Spleen (tissue), 11 donors: ENCODE data around the gene TPO. TPM values are rescaled to one million over a fixed set of nuclear protein-coding genes. Genes with fewer than 3 reads are reported as not detected.

ENCODE experiments used
- DNase-seq: peaks from one replicate; pipeline ENCODE4 v3.0.0-alpha.2; 2020
- H3K27ac ChIP-seq, 8 donors: fragments of 200-600 bp; sonication (generic) in 7 of 8; 1 replicate in 4 of 8; 2 replicates in 4 of 8; pipeline versions ENCODE4 v1.5.0 to v1.8.0; 2016 to 2021; ENCODE audit warnings: inconsistent platforms in 4 of 8, mild to moderate bottlenecking in 4 of 8, moderate library complexity in 1 of 8
- H3K27me3 ChIP-seq, 7 donors: fragments of 200-600 bp; sonication (generic) in 6 of 7; replicated peaks in 1 of 7; 1 replicate in 4 of 7; 2 replicates in 3 of 7; pipeline versions ENCODE4 v1.5.0 to v1.8.0; 2016 to 2021; ENCODE audit warnings: inconsistent platforms in 3 of 7, mild to moderate bottlenecking in 1 of 7
- H3K36me3 ChIP-seq, 6 donors: fragments of 200-600 bp; sonication (generic) in 5 of 6; 1 replicate in 4 of 6; 2 replicates in 2 of 6; pipeline versions ENCODE4 v1.5.0 to v1.8.0; 2016 to 2021; ENCODE audit warnings: inconsistent platforms in 2 of 6
- H3K4me1 ChIP-seq, 6 donors: fragments of 200-600 bp; sonication (generic) in 5 of 6; 1 replicate in 3 of 6; 2 replicates in 3 of 6; pipeline versions ENCODE4 v1.5.0 to v1.8.0; 2016 to 2021; ENCODE audit warnings: inconsistent platforms in 3 of 6
- H3K4me3 ChIP-seq, 8 donors: fragments of 200-600 bp; sonication (generic) in 7 of 8; 1 replicate in 4 of 8; 2 replicates in 4 of 8; pipeline versions ENCODE4 v1.5.0 to v1.8.0; 2016 to 2021; ENCODE audit warnings: inconsistent platforms in 4 of 8, mild to moderate bottlenecking in 4 of 8, moderate library complexity in 2 of 8
- H3K9me3 ChIP-seq, 8 donors: fragments of 200-600 bp; sonication (generic) in 7 of 8; 1 replicate in 4 of 8; 2 replicates in 4 of 8; pipeline versions ENCODE4 v1.5.0 to v1.8.0; 2016 to 2021; ENCODE audit warnings: inconsistent platforms in 4 of 8
- POLR2A ChIP-seq, 3 donors: fragments of 450-650 bp; IDR thresholded peaks; one replicate each; pipeline ENCODE4 v1.5.1; 2017; ENCODE audit warnings: antibody characterized with exemption in 3 of 3, mild to moderate bottlenecking in 1 of 3
- POLR2AphosphoS5 ChIP-seq, 3 donors: sonication (generic); formaldehyde crosslinking; IDR thresholded peaks; one replicate each; pipeline ENCODE4 v1.5.1; 2017; ENCODE audit warnings: antibody characterized with exemption in 3 of 3
- WGBS, 5 donors: extraction: QIAGEN DNeasy Blood & Tissue Kit in 3 of 5; methylation state at CpG; one replicate each; pipeline versions ENCODE4 v1.1.5 to v1.1.7; 2013 to 2018; 5-methylcytosine and 5-hydroxymethylcytosine counted together
- intact Hi-C: fragments of 100-400 bp; cut with DNase I; formaldehyde crosslinking; loops from one replicate; pipeline ENCODE4 v1.15.0; 2023; ENCODE audit warnings: low total_unique reads
- polyA plus RNA-seq, 3 donors: library from polyadenylated mRNA; stranded (reverse); fragments of 200-250 nt; gene quantifications; one replicate each; pipeline ENCODE4 v1.2.1, GENCODE V29; 2013
- total RNA-seq, 7 donors: library from RNA; depleted of rRNA in 3 of 7; stranded (reverse); fragments of >200 nt in 3 of 7; fragmentation: NEBNext Ultra II Directional in 4 of 7; extraction: Animal tissue kit (Norgen Biotek cat#: 25700) in 4 of 7; gene quantifications; one replicate each; pipeline versions ENCODE4 v1.1.0 to v1.2.1, GENCODE V29; 2016 to 2021
- TF ChIP-seq, protein P1 (sequence below), 11 experiments: fragments of 200-600 bp in 7 of 11; fragments of 450-650 bp in 4 of 11; sonication (generic) in 4 of 11; IDR thresholded peaks in 8 of 11; conservative IDR thresholded peaks in 3 of 11; 1 replicate in 7 of 11; 2 replicates in 4 of 11; pipeline versions ENCODE4 v1.4.0 to v1.8.0; 2016 to 2021; ENCODE audit warnings: antibody characterized with exemption in 11 of 11, inconsistent platforms in 4 of 11, mild to moderate bottlenecking in 1 of 11
- donor health status: healthy with polysubstance abuse.
- donor health status: DM: no; HTN: no; CAD: no; lungs with moderate emphysema.
- donor health status: DM: no; HTN: no; CAD: no.
- donor health status: Bipolar disorder and iron deficiency.
- donor health status: healthy.
- donor health status: DM: no; HTN: no; CAD: no.
- donor health status: DM: yes; HTN: yes; CAD: no.

Gene TPO
- total and polyA plus RNA-seq, 10 donors = 14.4 to 127 (median 49.0) TPM

DNA sequence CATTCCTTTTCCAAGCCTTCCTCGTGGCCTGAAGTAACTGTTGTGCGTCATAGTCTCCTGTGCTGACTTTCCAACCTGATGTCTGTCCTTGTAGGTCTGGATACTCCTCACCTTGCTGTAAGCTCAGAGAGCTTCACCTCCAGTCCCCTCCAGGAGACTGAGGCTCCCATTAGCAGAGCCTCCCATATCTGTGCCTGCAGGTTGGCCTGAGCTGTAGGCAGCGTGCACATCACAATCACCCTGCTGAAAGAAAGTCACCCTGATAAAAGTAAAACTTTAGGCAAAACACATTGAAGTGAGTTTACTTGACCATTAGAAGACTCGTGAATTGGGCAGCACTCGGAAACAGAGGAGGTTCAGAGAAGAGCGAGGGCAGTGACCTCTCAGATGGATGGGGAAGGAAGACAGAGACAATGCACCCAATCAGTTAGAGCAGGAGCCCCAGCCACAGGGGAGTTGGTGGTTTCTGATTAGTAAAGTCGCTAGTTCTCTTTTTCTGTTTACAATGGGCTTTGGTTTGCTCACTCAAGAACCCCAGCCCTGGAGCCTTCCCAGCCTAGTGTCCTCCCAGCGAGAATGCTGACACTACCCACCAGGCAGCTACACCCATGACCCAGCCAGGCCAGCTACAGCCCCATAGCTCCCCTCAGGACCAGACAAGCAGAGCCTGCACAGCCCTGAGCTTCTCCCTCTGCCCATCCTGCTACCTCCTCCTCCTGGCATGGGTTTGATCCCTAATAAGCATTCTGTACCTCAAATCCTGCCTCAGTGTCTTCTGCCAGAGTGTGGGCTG is 12.1 kb upstream of the TPO start:
- peaks cover 0 to 40% (median 0%) of the 10 kb centered on the region in 6 donors for H3K4me1 ChIP-seq
- H3K27me3 ChIP-seq = peaks cover 0 to 10% (median 0%) of the 10 kb centered on the region in 7 donors
- DNase-seq = no peak
- H3K36me3 ChIP-seq = no peaks in the 10 kb centered on the region
- 53 to 61% (median 58%) methylated on average over 8 of the region's 8 CpGs for WGBS, 5 donors
- intact Hi-C loops = no loop called here
- no peak overlapping the region for H3K4me3 ChIP-seq
- TF ChIP-seq POLR2A (IDR thresholded peaks at IDR 0.05) (no peak), POLR2AphosphoS5 (IDR thresholded peaks at IDR 0.05) (no peak)
- TF ChIP-seq, protein P1, sequence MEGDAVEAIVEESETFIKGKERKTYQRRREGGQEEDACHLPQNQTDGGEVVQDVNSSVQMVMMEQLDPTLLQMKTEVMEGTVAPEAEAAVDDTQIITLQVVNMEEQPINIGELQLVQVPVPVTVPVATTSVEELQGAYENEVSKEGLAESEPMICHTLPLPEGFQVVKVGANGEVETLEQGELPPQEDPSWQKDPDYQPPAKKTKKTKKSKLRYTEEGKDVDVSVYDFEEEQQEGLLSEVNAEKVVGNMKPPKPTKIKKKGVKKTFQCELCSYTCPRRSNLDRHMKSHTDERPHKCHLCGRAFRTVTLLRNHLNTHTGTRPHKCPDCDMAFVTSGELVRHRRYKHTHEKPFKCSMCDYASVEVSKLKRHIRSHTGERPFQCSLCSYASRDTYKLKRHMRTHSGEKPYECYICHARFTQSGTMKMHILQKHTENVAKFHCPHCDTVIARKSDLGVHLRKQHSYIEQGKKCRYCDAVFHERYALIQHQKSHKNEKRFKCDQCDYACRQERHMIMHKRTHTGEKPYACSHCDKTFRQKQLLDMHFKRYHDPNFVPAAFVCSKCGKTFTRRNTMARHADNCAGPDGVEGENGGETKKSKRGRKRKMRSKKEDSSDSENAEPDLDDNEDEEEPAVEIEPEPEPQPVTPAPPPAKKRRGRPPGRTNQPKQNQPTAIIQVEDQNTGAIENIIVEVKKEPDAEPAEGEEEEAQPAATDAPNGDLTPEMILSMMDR (IDR thresholded peaks at IDR 0.05 in 8 of 11, conservative IDR thresholded peaks at IDR 0.05 in 3 of 11) = no peak
- H3K9me3 ChIP-seq = peaks cover 0 to 8% (median 2%) of the 10 kb centered on the region in 8 donors
- H3K27ac ChIP-seq = no peak overlapping the region

DNA sequence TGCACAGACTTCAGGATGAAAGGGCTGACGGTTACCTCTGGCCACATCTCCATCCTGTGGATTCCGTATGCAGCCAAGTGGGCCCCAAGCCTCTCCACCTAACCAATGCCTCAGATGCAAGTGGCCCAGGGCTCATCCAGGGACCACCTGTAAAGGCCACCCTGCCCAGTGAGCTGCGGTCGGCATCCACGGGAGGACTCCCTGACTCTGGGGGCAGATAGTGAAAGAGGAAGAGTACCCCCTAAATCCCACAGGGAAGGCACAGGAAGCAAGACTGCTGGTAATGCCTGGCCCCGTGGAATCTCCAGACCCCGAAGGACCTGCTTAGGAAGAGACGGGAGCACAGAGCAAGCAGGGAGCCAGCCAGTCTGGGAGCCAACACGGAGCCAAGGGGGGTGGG is 11.2 kb upstream of the TPO start:
- DNase-seq = no peak
- no peak overlapping the region for H3K27ac ChIP-seq
- intact Hi-C loops = no loop called here
- H3K4me1 ChIP-seq = peaks cover 0 to 40% (median 0%) of the 10 kb centered on the region in 6 donors
- no peak overlapping the region for H3K4me3 ChIP-seq
- no peaks in the 10 kb centered on the region for H3K36me3 ChIP-seq
- 73 to 91% (median 85%) methylated on average over 9 of the region's 9 CpGs for WGBS, 5 donors
- peaks cover 0 to 10% (median 0%) of the 10 kb centered on the region in 7 donors for H3K27me3 ChIP-seq
- peaks cover 0 to 8% (median 2%) of the 10 kb centered on the region in 8 donors for H3K9me3 ChIP-seq
- TF ChIP-seq, protein P1 (IDR thresholded peaks at IDR 0.05 in 8 of 11, conservative IDR thresholded peaks at IDR 0.05 in 3 of 11) = no peak
- TF ChIP-seq POLR2AphosphoS5 (IDR thresholded peaks at IDR 0.05) = no peak
- no peak for TF ChIP-seq POLR2A (IDR thresholded peaks at IDR 0.05)

DNA sequence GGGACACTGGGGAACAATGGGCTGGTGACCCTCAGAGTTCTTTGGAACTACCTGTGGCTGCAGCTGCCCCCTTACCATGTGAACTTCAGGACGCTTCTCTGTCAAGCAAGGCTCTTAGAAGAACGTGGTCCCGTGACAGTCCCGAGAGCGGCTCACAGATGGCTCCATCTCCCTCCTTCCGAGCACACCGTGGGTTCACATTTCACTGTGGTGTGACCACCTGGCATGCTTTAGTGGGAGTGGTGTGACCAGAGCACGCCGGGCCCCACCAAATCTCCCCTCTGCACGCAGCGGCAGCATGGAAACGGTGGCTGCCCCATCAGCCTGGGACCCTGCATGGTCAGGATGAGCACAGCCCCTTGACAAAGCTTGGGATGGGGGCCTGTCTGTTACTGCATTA is 9.7 kb upstream of the TPO start:
- Histone ChIP-seq H3K4me1 (peaks cover 0 to 34% (median 0%) of the 10 kb centered on the region in 6 donors), H3K9me3 (peaks cover 0 to 8% (median 2%) of the 10 kb centered on the region in 8 donors), H3K4me3 (no peak overlapping the region), H3K27me3 (peaks cover 0 to 5% (median 0%) of the 10 kb centered on the region in 7 donors), H3K36me3 (no peaks in the 10 kb centered on the region), H3K27ac (no peak overlapping the region)
- intact Hi-C loops = no loop called here
- TF ChIP-seq, protein P1 (IDR thresholded peaks at IDR 0.05 in 8 of 11, conservative IDR thresholded peaks at IDR 0.05 in 3 of 11) = no peak
- TF ChIP-seq POLR2A (IDR thresholded peaks at IDR 0.05) (no peak), POLR2AphosphoS5 (IDR thresholded peaks at IDR 0.05) (no peak)
- WGBS, 5 donors = 90 to 96% (median 93%) methylated on average over 3 to 12 of the region's 12 CpGs
- no peak for DNase-seq

DNA sequence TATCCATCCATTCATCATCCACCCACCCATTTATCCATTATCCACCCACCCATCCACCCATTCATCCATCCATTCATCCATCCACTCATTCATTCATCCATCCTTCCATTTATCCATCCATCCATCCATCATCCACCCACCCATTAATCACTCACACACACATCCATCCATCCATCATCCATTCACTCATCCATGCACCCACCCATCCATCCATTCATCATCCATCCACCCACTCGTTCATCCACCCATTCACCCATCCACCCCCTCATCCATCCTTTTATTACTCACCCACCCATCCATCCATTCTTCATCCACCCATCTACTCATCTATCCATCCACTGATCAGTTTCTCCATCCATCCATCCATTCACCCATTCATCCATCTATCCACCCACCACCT is 8.1 kb upstream of the TPO start:
- H3K9me3 ChIP-seq = peaks cover 0 to 8% (median 2%) of the 10 kb centered on the region in 8 donors
- H3K27ac ChIP-seq = no peak overlapping the region
- TF ChIP-seq POLR2A (IDR thresholded peaks at IDR 0.05) = no peak
- no peak for TF ChIP-seq POLR2AphosphoS5 (IDR thresholded peaks at IDR 0.05)
- TF ChIP-seq, protein P1 (IDR thresholded peaks at IDR 0.05 in 8 of 11, conservative IDR thresholded peaks at IDR 0.05 in 3 of 11) = no peak
- DNase-seq = no peak
- intact Hi-C loops = no loop called here
- 82 to 92% (median 85%) methylated on average over 1 of the region's 1 CpG for WGBS, 5 donors
- H3K4me3 ChIP-seq = no peak overlapping the region
- H3K27me3 ChIP-seq = no peaks in the 10 kb centered on the region
- H3K4me1 ChIP-seq = peaks cover 0 to 18% (median 0%) of the 10 kb centered on the region in 6 donors
- H3K36me3 ChIP-seq = no peaks in the 10 kb centered on the region
